Activated B cell treated with CpG ODN at 0.5 μM for 24 hours (primary cell): ENCODE measurements around the gene SNX7. TPM values are rescaled to one million over a fixed set of nuclear protein-coding genes. Genes with fewer than 3 reads are reported as not detected.

Experiments used
- ATAC-seq: fragments of 200-7000 bp; cut with Tn5 transposase; one replicate; pipeline ENCODE4 v1.10.0; 2021; ENCODE audit warnings: low read depth, mild to moderate bottlenecking, moderate library complexity
- CTCF ChIA-PET: fragments of 350-600 bp; sonication (Branson Sonifier 250); formaldehyde crosslinking; loops from one replicate; lab custom pipeline; 2021; ENCODE audit warnings: antibody characterized with exemption; lab: Charles Lee
- POLR2A ChIA-PET: fragments of 350-600 bp; sonication (Branson Sonifier 250); formaldehyde crosslinking; loops from one replicate; lab custom pipeline; 2021; ENCODE audit warnings: antibody characterized with exemption; lab: Charles Lee
- DNase-seq: peaks from one replicate; pipeline ENCODE4 v3.0.0; 2022
- H3K27ac Mint-ChIP-seq: one replicate; pipeline ENCODE4 v1.8.0; 2020; ENCODE audit warnings: mixed read lengths
- H3K27me3 Mint-ChIP-seq: one replicate; pipeline ENCODE4 v1.8.0; 2021; ENCODE audit warnings: mixed read lengths
- H3K36me3 Mint-ChIP-seq: one replicate; pipeline ENCODE4 v1.8.0; 2021; ENCODE audit warnings: low read depth, mixed read lengths
- H3K4me1 Mint-ChIP-seq: one replicate; pipeline ENCODE4 v1.8.0; 2021; ENCODE audit warnings: mixed read lengths
- H3K4me3 Mint-ChIP-seq: one replicate; pipeline ENCODE4 v1.8.0; 2020; ENCODE audit warnings: mild to moderate bottlenecking, mixed read lengths
- H3K9me3 Mint-ChIP-seq: one replicate; pipeline ENCODE4 v1.8.0; 2020; ENCODE audit warnings: mixed read lengths
- intact Hi-C: fragments of 100-400 bp; cut with micrococcal nuclease; formaldehyde crosslinking; loops from one replicate; pipeline ENCODE4 v1.15.1; 2024
- total RNA-seq: library from RNA; stranded (reverse); gene quantifications from 2 replicates; pipeline ENCODE4 v1.2.3, GENCODE V29; 2022
- TF ChIP-seq, protein P1 (sequence below): fragments of 200-600 bp; IDR thresholded peaks from one replicate; pipeline ENCODE4 v1.8.0; 2022; ENCODE audit warnings: antibody characterized with exemption, mild to moderate bottlenecking

SNX7 gene
- total RNA-seq: not detected in 2 replicates

DNA sequence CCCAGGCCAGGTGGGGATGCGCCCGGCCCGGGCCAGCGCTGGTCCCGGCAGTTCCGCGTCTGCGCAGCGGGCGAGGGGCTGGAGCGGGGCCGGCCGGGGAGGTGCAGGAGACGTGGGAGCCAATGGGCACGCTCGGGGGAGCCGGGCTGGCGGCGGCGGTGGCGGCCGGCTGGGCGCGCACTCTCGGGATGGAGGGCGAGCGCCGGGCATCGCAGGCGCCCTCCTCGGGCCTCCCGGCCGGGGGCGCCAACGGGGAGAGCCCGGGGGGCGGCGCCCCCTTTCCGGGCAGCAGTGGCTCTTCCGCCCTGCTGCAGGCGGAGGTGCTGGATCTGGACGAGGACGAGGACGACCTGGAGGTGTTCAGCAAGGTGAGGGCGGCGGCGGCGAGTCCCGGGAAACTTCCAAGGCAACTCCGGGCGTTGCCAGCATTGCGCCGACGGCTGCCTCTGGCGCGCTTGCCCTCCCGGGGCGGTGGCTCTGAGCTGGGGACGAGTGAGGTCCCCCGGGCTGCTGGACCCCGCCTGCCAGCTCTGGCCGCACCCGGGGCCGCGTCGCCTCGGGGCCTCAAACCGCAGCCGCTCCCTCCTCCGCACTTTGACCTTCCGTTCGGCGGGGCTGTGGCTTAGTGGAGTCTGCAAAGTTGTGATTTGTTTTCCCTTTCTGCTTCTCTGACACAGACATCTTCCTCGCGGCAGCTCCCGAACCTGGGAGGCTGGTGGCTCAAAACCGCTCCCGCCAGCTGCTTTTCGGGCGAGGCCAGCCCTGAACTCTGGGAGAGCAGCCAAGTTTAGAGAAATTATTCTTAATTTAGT, at the start of gene SNX7:
Gene SNX7, plus strand, starts transcription at position 178 of the 812 bp plus-strand sequence. Its CDS starts 11 bp downstream, at position 189.
- Mint-ChIP-seq H3K27ac (no peak within 1 kb of the TSS), H3K27me3 (peaks cover 31% of the 10 kb centered on the region), H3K36me3 (no peaks in the 10 kb centered on the region), H3K4me1 (peaks cover 10% of the 10 kb centered on the region), H3K9me3 (no peaks in the 10 kb centered on the region), H3K4me3 (peak within 1 kb of the TSS; percentile 62)
- CTCF ChIA-PET: no interaction called here
- intact Hi-C loops: no loop called here
- POLR2A ChIA-PET: no interaction called here
- ATAC-seq (no peak), DNase-seq (no peak)
- TF ChIP-seq, protein P1, sequence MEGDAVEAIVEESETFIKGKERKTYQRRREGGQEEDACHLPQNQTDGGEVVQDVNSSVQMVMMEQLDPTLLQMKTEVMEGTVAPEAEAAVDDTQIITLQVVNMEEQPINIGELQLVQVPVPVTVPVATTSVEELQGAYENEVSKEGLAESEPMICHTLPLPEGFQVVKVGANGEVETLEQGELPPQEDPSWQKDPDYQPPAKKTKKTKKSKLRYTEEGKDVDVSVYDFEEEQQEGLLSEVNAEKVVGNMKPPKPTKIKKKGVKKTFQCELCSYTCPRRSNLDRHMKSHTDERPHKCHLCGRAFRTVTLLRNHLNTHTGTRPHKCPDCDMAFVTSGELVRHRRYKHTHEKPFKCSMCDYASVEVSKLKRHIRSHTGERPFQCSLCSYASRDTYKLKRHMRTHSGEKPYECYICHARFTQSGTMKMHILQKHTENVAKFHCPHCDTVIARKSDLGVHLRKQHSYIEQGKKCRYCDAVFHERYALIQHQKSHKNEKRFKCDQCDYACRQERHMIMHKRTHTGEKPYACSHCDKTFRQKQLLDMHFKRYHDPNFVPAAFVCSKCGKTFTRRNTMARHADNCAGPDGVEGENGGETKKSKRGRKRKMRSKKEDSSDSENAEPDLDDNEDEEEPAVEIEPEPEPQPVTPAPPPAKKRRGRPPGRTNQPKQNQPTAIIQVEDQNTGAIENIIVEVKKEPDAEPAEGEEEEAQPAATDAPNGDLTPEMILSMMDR: no peak

GRCh38 chr1:98637316-98637715, 24.2 kb upstream of the SNX7 start:
- no peak overlapping the region for H3K27ac Mint-ChIP-seq
- POLR2A ChIA-PET: no interaction called here

DNA sequence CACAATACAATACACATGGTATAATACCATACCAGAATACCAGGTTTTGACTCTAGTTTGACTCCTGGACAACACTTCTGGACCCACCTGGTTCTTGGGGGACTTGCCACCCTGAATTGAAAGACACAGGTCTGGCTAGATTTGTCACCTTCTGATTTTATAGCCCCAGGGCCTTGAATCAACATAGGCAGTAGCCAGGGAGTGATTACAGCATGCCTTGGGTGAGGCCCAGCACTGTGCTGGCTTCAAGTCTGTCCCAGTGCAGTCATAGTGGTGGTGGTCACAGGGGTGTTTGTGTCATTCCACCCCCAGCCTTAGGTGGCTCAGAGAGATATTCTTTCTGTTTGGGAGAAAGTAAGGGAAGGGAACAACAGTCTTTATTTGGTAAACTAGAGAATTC, 23.3 kb upstream of the SNX7 start:
- TF ChIP-seq, protein P1: no peak
- no peak overlapping the region for H3K4me3 Mint-ChIP-seq
- CTCF ChIA-PET: no interaction called here
- ATAC-seq (no peak), DNase-seq (no peak)
- H3K4me1 Mint-ChIP-seq: no peaks in the 10 kb centered on the region
- H3K36me3 Mint-ChIP-seq: no peaks in the 10 kb centered on the region
- H3K9me3 Mint-ChIP-seq: peaks cover 22% of the 10 kb centered on the region
- POLR2A ChIA-PET: no interaction called here
- intact Hi-C loops: no loop called here
- no peak overlapping the region for H3K27ac Mint-ChIP-seq
- H3K27me3 Mint-ChIP-seq: no peaks in the 10 kb centered on the region

More at GRCh38 chr1:98637316-98637715, 24.2 kb upstream of the SNX7 start:
- CTCF ChIA-PET: no interaction called here
- ATAC-seq: no peak
- intact Hi-C loops: no loop called here
- TF ChIP-seq, protein P1: no peak
- Mint-ChIP-seq H3K4me3 (no peak overlapping the region), H3K27me3 (no peaks in the 10 kb centered on the region), H3K9me3 (peaks cover 22% of the 10 kb centered on the region), H3K36me3 (no peaks in the 10 kb centered on the region), H3K4me1 (no peaks in the 10 kb centered on the region)
- DNase-seq: no peak

DNA sequence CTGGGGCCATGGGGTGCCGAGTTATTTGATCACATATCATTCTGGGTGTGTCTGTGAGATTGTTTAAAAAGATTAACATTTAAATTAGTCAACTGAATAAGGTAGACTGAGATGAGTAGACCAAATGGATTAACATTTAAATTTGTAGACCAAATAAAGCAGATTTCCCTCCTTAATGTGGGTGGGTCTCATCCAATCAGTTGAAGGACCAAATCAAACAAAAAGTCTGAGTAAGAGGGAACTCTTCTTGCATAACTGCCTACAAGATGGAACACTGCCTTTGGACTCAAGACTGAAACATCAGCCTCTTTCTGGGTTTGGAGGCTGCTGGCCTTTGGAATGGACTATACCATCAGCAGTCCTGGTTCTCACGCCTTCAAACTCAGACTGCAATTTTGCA, 17.0 kb upstream of the SNX7 start:
- POLR2A ChIA-PET: no interaction called here
- H3K36me3 Mint-ChIP-seq: no peaks in the 10 kb centered on the region
- DNase-seq: no peak

GRCh38 chr1:98651116-98651632, 10.3 kb upstream of the SNX7 start:
- Mint-ChIP-seq H3K4me3 (no peak overlapping the region), H3K27me3 (no peaks in the 10 kb centered on the region), H3K27ac (no peak overlapping the region), H3K36me3 (no peaks in the 10 kb centered on the region), H3K9me3 (no peaks in the 10 kb centered on the region), H3K4me1 (no peaks in the 10 kb centered on the region)
- TF ChIP-seq, protein P1: no peak
- ATAC-seq (no peak), DNase-seq (no peak)
- POLR2A ChIA-PET: no interaction called here
- CTCF ChIA-PET: no interaction called here
- intact Hi-C loops: no loop called here

More for the DNA sequence above, 17.0 kb upstream of the SNX7 start:
- H3K9me3 Mint-ChIP-seq: peaks cover 10% of the 10 kb centered on the region
- ATAC-seq: no peak
- H3K4me1 Mint-ChIP-seq: no peaks in the 10 kb centered on the region
- no peaks in the 10 kb centered on the region for H3K27me3 Mint-ChIP-seq
- CTCF ChIA-PET: no interaction called here
- TF ChIP-seq, protein P1: no peak
- H3K4me3 Mint-ChIP-seq: no peak overlapping the region
- intact Hi-C loops: no loop called here
- no peak overlapping the region for H3K27ac Mint-ChIP-seq
